ENCODE data around the gene LITAFD. TPM values are rescaled to one million over a fixed set of nuclear protein-coding genes. Genes with fewer than 3 reads are reported as not detected.
A peak's percentile ranks its signal among the peaks of the same experiment; 100 is the strongest.

LITAFD gene
- total and polyA plus RNA-seq, 4 donors, result not detected

DNA sequence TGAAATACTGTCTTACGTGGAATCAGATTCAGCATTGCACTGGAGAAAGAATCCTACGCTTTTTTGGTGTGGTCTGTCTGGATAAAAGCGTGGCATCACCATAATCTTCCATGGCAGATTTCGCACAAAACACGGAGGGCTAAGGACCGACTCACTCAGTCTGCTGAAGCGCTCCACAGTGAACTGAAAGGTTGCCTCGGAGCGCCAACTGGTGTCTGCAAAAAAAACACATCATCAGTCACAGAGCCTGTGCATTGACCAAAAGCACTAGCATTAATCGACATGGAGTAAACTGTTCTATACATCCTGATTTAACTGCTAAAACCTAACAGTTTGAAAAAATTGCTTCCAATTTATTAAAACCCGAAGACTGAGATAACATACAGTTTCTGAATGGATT lies 41.0 kb downstream of the LITAFD start:
- 89 to 91% methylated on average over 11 of the region's 11 CpGs for WGBS, 2 donors
- peaks cover 0 to 6% (median 5%) of the 10 kb centered on the region in 5 donors for H3K4me1 ChIP-seq (ENCODE audit: control insufficient read depth in 5 of 5, insufficient read depth in 5 of 5, low read length in 5 of 5)
- peaks cover 30 to 40% (median 33%) of the 10 kb centered on the region in 4 donors for H3K36me3 ChIP-seq (ENCODE audit: control insufficient read depth in 4 of 4, insufficient read depth in 4 of 4, low read length in 4 of 4)
- H3K27me3 ChIP-seq (ENCODE audit: control insufficient read depth in 3 of 3, insufficient read depth in 3 of 3, low read length in 2 of 3), result no peaks in the 10 kb centered on the region
- ATAC-seq (ENCODE audit: insufficient read depth, low FRiP score) (no peak), DNase-seq (no peak)
- TF ChIP-seq, protein P1, sequence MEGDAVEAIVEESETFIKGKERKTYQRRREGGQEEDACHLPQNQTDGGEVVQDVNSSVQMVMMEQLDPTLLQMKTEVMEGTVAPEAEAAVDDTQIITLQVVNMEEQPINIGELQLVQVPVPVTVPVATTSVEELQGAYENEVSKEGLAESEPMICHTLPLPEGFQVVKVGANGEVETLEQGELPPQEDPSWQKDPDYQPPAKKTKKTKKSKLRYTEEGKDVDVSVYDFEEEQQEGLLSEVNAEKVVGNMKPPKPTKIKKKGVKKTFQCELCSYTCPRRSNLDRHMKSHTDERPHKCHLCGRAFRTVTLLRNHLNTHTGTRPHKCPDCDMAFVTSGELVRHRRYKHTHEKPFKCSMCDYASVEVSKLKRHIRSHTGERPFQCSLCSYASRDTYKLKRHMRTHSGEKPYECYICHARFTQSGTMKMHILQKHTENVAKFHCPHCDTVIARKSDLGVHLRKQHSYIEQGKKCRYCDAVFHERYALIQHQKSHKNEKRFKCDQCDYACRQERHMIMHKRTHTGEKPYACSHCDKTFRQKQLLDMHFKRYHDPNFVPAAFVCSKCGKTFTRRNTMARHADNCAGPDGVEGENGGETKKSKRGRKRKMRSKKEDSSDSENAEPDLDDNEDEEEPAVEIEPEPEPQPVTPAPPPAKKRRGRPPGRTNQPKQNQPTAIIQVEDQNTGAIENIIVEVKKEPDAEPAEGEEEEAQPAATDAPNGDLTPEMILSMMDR (IDR thresholded peaks at IDR 0.05; ENCODE audit: control extremely low read depth, extremely low read depth), result no peak
- H3K4me3 ChIP-seq, result no peak overlapping the region
- no peaks in the 10 kb centered on the region for H3K9me3 ChIP-seq (ENCODE audit: control insufficient read depth in 4 of 4, insufficient read depth in 3 of 4, low read length in 3 of 4)
- H3K9ac ChIP-seq (ENCODE audit: insufficient read depth in 1 of 2, low read length in 2 of 2), result no peak overlapping the region
- no peak overlapping the region for H3K27ac ChIP-seq (ENCODE audit: low read depth in 1 of 2, low read length in 1 of 2)

DNA sequence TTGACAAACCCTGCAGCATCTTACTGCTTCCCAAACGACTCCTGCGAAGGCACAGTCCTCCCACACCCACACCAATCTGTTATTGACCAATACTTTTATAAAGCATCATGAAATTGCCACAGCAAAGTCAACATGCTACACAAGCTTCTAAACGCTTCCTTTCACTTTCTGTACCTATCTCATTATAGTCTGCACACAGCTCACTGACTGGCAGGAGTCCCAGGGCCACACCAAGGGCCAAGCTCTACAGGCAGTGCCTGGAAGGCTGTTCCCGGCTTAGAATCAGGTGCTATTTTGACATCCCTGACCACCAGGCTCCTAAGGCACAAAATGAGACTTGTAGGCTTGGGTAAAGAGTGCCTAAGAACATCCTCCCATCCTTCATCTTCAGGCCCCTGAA lies 42.1 kb downstream of the LITAFD start:
- Histone ChIP-seq H3K9me3 (ENCODE audit: control insufficient read depth in 4 of 4, insufficient read depth in 3 of 4, low read length in 3 of 4) (no peaks in the 10 kb centered on the region), H3K27me3 (ENCODE audit: control insufficient read depth in 3 of 3, insufficient read depth in 3 of 3, low read length in 2 of 3) (no peaks in the 10 kb centered on the region), H3K4me1 (ENCODE audit: control insufficient read depth in 5 of 5, insufficient read depth in 5 of 5, low read length in 5 of 5) (peaks cover 4 to 12% (median 6%) of the 10 kb centered on the region in 5 donors), H3K36me3 (ENCODE audit: control insufficient read depth in 4 of 4, insufficient read depth in 4 of 4, low read length in 4 of 4) (peaks cover 27 to 38% (median 34%) of the 10 kb centered on the region in 4 donors), H3K9ac (ENCODE audit: insufficient read depth in 1 of 2, low read length in 2 of 2) (no peak overlapping the region), H3K27ac (ENCODE audit: low read depth in 1 of 2, low read length in 1 of 2) (no peak overlapping the region), H3K4me3 (no peak overlapping the region)
- DNase-seq, result no peak
- peak; percentile 27 for ATAC-seq (ENCODE audit: insufficient read depth, low FRiP score)
- TF ChIP-seq, protein P1 (IDR thresholded peaks at IDR 0.05; ENCODE audit: control extremely low read depth, extremely low read depth), result no peak
- 57 to 80% methylated on average over 4 of the region's 4 CpGs for WGBS, 2 donors

DNA sequence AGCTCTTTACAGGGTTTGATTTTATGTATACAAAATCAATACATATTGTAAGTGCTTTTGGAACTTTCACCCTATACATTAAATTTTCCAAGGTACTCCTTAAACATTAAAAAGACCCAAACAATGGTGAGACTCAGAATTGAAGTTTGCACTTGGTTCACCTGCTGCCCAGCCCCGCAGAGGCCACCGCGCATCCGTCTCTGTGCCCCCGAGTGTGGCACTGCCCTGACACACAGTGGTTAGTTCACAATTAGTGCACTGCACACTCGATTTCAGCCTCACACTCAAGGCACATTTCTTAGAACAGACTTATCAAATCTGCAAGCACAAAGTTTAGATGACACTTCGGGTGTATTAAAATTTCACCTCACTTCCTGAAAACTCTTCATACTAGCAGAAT lies 43.3 kb downstream of the LITAFD start:
- DNase-seq, result no peak
- Histone ChIP-seq H3K36me3 (ENCODE audit: control insufficient read depth in 4 of 4, insufficient read depth in 4 of 4, low read length in 4 of 4) (peaks cover 22 to 33% (median 26%) of the 10 kb centered on the region in 4 donors), H3K9me3 (ENCODE audit: control insufficient read depth in 4 of 4, insufficient read depth in 3 of 4, low read length in 3 of 4) (no peaks in the 10 kb centered on the region), H3K4me1 (ENCODE audit: control insufficient read depth in 5 of 5, insufficient read depth in 5 of 5, low read length in 5 of 5) (peaks cover 4 to 15% (median 6%) of the 10 kb centered on the region in 5 donors), H3K27ac (ENCODE audit: low read depth in 1 of 2, low read length in 1 of 2) (no peak overlapping the region), H3K4me3 (no peak overlapping the region), H3K9ac (ENCODE audit: insufficient read depth in 1 of 2, low read length in 2 of 2) (no peak overlapping the region), H3K27me3 (ENCODE audit: control insufficient read depth in 3 of 3, insufficient read depth in 3 of 3, low read length in 2 of 3) (no peaks in the 10 kb centered on the region)
- ATAC-seq (ENCODE audit: insufficient read depth, low FRiP score), result no peak
- TF ChIP-seq, protein P1 (IDR thresholded peaks at IDR 0.05; ENCODE audit: control extremely low read depth, extremely low read depth), result no peak
- 94 to 95% methylated on average over 7 of the region's 7 CpGs for WGBS, 2 donors

DNA sequence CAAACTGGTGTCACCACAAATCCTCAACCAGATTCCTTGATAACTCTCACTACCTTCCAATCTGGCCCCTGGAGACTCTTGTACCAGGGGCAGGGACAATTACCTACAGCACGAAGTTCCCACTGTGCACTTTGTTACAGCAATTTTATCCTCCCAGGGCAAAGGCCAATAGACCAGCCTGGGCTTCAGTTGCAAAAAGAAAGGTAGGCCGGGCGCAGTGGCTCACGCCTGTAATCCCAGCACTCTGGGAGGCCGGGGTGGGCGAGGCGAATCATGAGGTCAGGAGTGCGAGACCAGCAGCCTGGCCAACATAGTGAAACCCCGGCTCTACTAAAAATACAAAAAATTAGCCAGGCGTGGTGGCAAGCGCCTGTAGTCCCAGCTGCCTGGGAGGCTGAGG lies 44.7 kb downstream of the LITAFD start:
- Histone ChIP-seq H3K4me1 (ENCODE audit: control insufficient read depth in 5 of 5, insufficient read depth in 5 of 5, low read length in 5 of 5) (peaks cover 4 to 15% (median 7%) of the 10 kb centered on the region in 5 donors), H3K4me3 (no peak overlapping the region), H3K27ac (ENCODE audit: low read depth in 1 of 2, low read length in 1 of 2) (no peak overlapping the region), H3K9me3 (ENCODE audit: control insufficient read depth in 4 of 4, insufficient read depth in 3 of 4, low read length in 3 of 4) (no peaks in the 10 kb centered on the region), H3K27me3 (ENCODE audit: control insufficient read depth in 3 of 3, insufficient read depth in 3 of 3, low read length in 2 of 3) (no peaks in the 10 kb centered on the region), H3K9ac (ENCODE audit: insufficient read depth in 1 of 2, low read length in 2 of 2) (no peak overlapping the region), H3K36me3 (ENCODE audit: control insufficient read depth in 4 of 4, insufficient read depth in 4 of 4, low read length in 4 of 4) (peaks cover 17 to 26% (median 18%) of the 10 kb centered on the region in 4 donors)
- TF ChIP-seq, protein P1 (IDR thresholded peaks at IDR 0.05; ENCODE audit: control extremely low read depth, extremely low read depth), result no peak
- WGBS, 2 donors, result 97 to 98% methylated on average over 11 of the region's 11 CpGs
- no peak for ATAC-seq (ENCODE audit: insufficient read depth, low FRiP score)
- DNase-seq, result no peak
